HepG2 (cell line): ENCODE data around the gene PFDN2. TPM values are rescaled to one million over a fixed set of nuclear protein-coding genes. Genes with fewer than 3 reads are reported as not detected.

Experiments used
- AKNA ChIP-seq: sonication (generic); formaldehyde crosslinking; IDR thresholded peaks from 2 replicates; pipeline ENCODE4 v1.4.0; 2020; ENCODE audit warnings: missing genetic modification reagents, borderline replicate concordance
- ATF6 ChIP-seq: sonication (generic); formaldehyde crosslinking; conservative IDR thresholded peaks from 2 replicates; pipeline ENCODE4 v1.4.0; 2020; ENCODE audit warnings: missing genetic modification reagents
- GPBP1L1 ChIP-seq: sonication (generic); formaldehyde crosslinking; IDR thresholded peaks from 2 replicates; pipeline ENCODE4 v1.5.0; 2020; ENCODE audit warnings: mild to moderate bottlenecking, missing genetic modification reagents
- ZBTB40 ChIP-seq, 2 experiments: fragments of 450-650 bp in 1 of 2; sonication (generic) in 1 of 2; formaldehyde crosslinking in 1 of 2; IDR thresholded peaks; 2 replicates each; pipeline versions ENCODE4 v1.6.1 to v1.8.0; 2016 to 2022; ENCODE audit warnings: antibody characterized with exemption in 1 of 2, mild to moderate bottlenecking in 1 of 2, missing genetic modification reagents in 1 of 2
- ZNF326 ChIP-seq: sonication (generic); formaldehyde crosslinking; IDR thresholded peaks from 2 replicates; pipeline ENCODE4 v1.4.0; 2020; ENCODE audit warnings: missing genetic modification reagents, borderline replicate concordance
- ZNF546 ChIP-seq: sonication (generic); formaldehyde crosslinking; conservative IDR thresholded peaks from 2 replicates; pipeline ENCODE4 v1.8.1; 2023; ENCODE audit warnings: mild to moderate bottlenecking, missing genetic modification reagents
- polyA plus RNA-seq, 8 experiments: library from polyadenylated mRNA; depleted of rRNA in 3 of 8; stranded (reverse) in 7 of 8; unstranded in 1 of 8; fragments of >200 nt; fragmentation: Illumina TruSeq in 4 of 8; extraction: Trizol in 4 of 8; gene quantifications; 2 replicates each; pipeline versions ENCODE4 v1.2.1 to v1.2.3, GENCODE V29; 2011 to 2016; ENCODE audit warnings: low read depth in 4 of 8, missing spikeins in 1 of 8, mixed read lengths in 1 of 8; ENCODE audit not compliant: insufficient read depth in 1 of 8
- total RNA-seq, 5 experiments: library from RNA; depleted of rRNA; stranded (reverse); fragments of >200 nt; fragmentation: Illumina TruSeq; extraction: Trizol; gene quantifications; 2 replicates each; pipeline ENCODE4 v1.2.3, GENCODE V29; 2016; ENCODE audit warnings: low read depth in 1 of 5

PFDN2 gene
- total and polyA plus RNA-seq, 2 of the 13 experiments (the other 11 are each of a cell fraction or from before 2014, with no cell fraction given) = 62.6 to 63.6 TPM

GRCh38 chr1:161117759-161118581 is at the start of gene PFDN2, which contains the start of gene NIT1 (continued):
- TF ChIP-seq ATF6 (CRISPR knock-in tag) (no peak), AKNA (CRISPR knock-in tag) (no peak), ZNF546 (CRISPR knock-in tag) (no peak), GPBP1L1 (CRISPR knock-in tag) (no peak), ZNF326 (CRISPR knock-in tag) (no peak), ZBTB40 (IDR thresholded peaks at IDR 0.05) (no peak), ZBTB40 (CRISPR knock-in tag; IDR thresholded peaks at IDR 0.05) (peak; percentile 30; the same call in 1 of the 2 replicates)
